H1 (cell line): Measurements from ENCODE around the gene PLCB1.

ENCODE experiments used
- CTCF ChIP-seq, 3 experiments: IDR thresholded peaks; 1 replicate in 2 of 3; 2 replicates in 1 of 3; pipeline versions ENCODE4 v1.5.1 to v1.6.1; 2011; ENCODE audit warnings: low read length in 3 of 3, mild to moderate bottlenecking in 3 of 3, inconsistent platforms in 2 of 3, low read depth in 1 of 3, moderate library complexity in 1 of 3; ENCODE audit not compliant: insufficient read depth in 1 of 3; ENCODE audit errors: control extremely low read depth in 1 of 3
- RAD21 ChIP-seq, 2 experiments: IDR thresholded peaks in 1 of 2; conservative IDR thresholded peaks in 1 of 2; 2 replicates each; pipeline ENCODE4 v1.6.1; 2011; ENCODE audit warnings: low read depth in 2 of 2, low read length in 2 of 2, improper control_type of control experiment in 1 of 2, inconsistent platforms in 1 of 2, mild to moderate bottlenecking in 1 of 2, moderate library complexity in 1 of 2

GRCh38 chr20:8557711-8558110, 425.6 kb downstream of the PLCB1 start:
- TF ChIP-seq RAD21 (IDR thresholded peaks at IDR 0.05 in 1 of 2, conservative IDR thresholded peaks at IDR 0.05 in 1 of 2; ENCODE audit: low read depth in 2 of 2, low read length in 2 of 2) (no peak), CTCF (IDR thresholded peaks at IDR 0.05; ENCODE audit: control extremely low read depth in 1 of 3, insufficient read depth in 1 of 3, low read depth in 1 of 3, low read length in 3 of 3) (no peak)
